ENCODE results near the gene EIF2D. TPM values are rescaled to one million over a fixed set of nuclear protein-coding genes. Genes with fewer than 3 reads are reported as not detected.

The EIF2D gene
- total RNA-seq, 2 experiments from 2014 or later, result 100 to 102 TPM

DNA sequence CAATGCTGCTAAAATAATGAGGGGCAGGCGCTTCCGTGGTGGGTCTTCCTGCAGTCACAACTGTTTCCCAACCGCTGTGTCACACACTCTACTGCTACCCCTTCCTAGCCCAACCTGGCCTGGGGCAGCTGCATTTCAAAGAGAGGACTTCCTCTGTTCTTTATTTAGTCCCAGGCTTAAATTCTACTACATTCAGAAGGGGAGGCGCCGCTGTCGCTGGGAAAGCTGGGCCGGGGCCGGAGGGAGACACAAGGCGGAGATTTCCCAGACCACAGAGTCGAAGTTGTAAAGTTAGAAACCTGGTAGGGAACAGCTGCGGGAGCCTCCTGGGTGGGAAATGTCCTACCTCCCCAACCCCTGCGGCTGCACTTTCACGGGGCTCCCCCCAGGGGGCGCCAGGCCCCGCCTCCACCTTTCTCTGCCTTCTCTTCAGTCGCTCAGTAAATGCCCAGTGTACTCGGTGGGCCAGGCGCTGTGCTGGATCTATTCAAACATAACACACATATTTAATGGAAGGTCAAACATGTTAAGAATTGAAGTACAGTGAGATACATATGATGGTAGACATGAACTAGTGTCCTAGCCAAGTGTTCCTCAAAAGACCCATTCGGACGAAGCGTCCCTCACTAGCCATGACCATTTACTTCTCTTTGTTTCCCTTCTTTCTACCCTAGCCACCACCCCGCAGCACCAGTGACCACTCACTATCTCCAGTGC is 46.2 kb upstream of the EIF2D start:
- H3K9me3 Mint-ChIP-seq, result no peaks in the 10 kb centered on the region
- H3K4me3 Mint-ChIP-seq, result no peak overlapping the region
- peaks cover 31% of the 10 kb centered on the region for H3K27me3 Mint-ChIP-seq
- CTCF ChIA-PET, result interaction anchor here (0.6 to 14.1 kb wide), 56 partner anchors 8 to 360 kb away, joined by 3 to 340 read pairs (median 4); partner anchors contain the start of genes DYRK3, EIF2D and RASSF5
- peak overlapping the region; percentile 42 for H3K27ac Mint-ChIP-seq
- DNase-seq, result peak; percentile 67
- intact Hi-C loops (cut with micrococcal nuclease), result no loop called here
- H3K4me1 Mint-ChIP-seq (ENCODE audit: low read depth), result peaks cover 29% of the 10 kb centered on the region
- POLR2A ChIA-PET, result interaction anchor here (0.8 to 1.3 kb wide), 4 partner anchors 10 to 165 kb away, joined by 3 to 4 read pairs (median 4); no protein-coding TSS in a partner anchor
- peak; percentile 99 for TF ChIP-seq CTCF (IDR thresholded peaks at IDR 0.05)
- ATAC-seq, result peak; percentile 84
- no peaks in the 10 kb centered on the region for H3K36me3 Mint-ChIP-seq (ENCODE audit: low read depth)

- Mint-ChIP-seq H3K4me1 (ENCODE audit: low read depth) (peaks cover 22% of the 10 kb centered on the region), H3K36me3 (ENCODE audit: low read depth) (no peaks in the 10 kb centered on the region), H3K4me3 (no peak overlapping the region), H3K27ac (no peak overlapping the region), H3K9me3 (no peaks in the 10 kb centered on the region), H3K27me3 (peaks cover 25% of the 10 kb centered on the region)
- no peak for TF ChIP-seq CTCF (IDR thresholded peaks at IDR 0.05)
- no peak for ATAC-seq
- CTCF ChIA-PET, result interaction anchor here (0.6 to 14.1 kb wide), 47 partner anchors 7 to 361 kb away, joined by 3 to 340 read pairs (median 4); partner anchors contain the start of genes DYRK3, EIF2D and RASSF5
- DNase-seq, result no peak
- POLR2A ChIA-PET, result interaction anchor here (0.7 to 2.0 kb wide), 4 partner anchors 13 to 45 kb away, joined by 3 to 4 read pairs (median 3); partner anchors contain the start of gene DYRK3
- intact Hi-C loops (cut with micrococcal nuclease), result no loop called here
Measured at GRCh38 chr1:206657751-206658150, 45.5 kb upstream of the EIF2D start.

DNA sequence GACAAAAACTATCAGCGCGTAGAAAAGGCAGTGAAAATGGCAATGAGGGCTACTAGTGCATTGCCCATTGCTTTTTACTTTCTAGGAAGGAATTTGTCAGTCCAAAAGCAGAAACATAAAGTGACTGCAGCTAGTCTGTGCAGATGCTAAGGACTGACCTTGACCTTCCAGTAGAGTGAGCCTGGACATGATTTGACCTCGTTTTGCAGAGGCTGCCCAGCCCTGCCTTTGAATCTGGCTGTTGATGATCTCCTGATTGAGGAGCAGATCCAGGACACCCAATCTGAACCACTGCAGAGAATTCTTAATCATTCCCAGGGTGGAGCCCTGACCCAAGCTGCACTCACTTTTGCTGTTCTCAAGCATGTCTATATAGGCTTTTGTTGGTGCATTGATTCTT is 44.7 kb upstream of the EIF2D start:
- Mint-ChIP-seq H3K36me3 (ENCODE audit: low read depth) (no peaks in the 10 kb centered on the region), H3K9me3 (no peaks in the 10 kb centered on the region), H3K4me3 (no peak overlapping the region), H3K27ac (no peak overlapping the region), H3K4me1 (ENCODE audit: low read depth) (peaks cover 14% of the 10 kb centered on the region), H3K27me3 (peaks cover 24% of the 10 kb centered on the region)
- DNase-seq, result no peak
- intact Hi-C loops (cut with micrococcal nuclease), result no loop called here
- POLR2A ChIA-PET, result interaction anchor here (1.1 to 2.0 kb wide), 3 partner anchors 13 to 48 kb away, joined by 3 to 4 read pairs (median 3); no protein-coding TSS in a partner anchor
- CTCF ChIA-PET, result interaction anchor here (0.8 to 14.1 kb wide), 13 partner anchors 5 to 325 kb away, joined by 3 to 340 read pairs (median 9); partner anchors contain the start of gene DYRK3
- no peak for ATAC-seq
- no peak for TF ChIP-seq CTCF (IDR thresholded peaks at IDR 0.05)

DNA sequence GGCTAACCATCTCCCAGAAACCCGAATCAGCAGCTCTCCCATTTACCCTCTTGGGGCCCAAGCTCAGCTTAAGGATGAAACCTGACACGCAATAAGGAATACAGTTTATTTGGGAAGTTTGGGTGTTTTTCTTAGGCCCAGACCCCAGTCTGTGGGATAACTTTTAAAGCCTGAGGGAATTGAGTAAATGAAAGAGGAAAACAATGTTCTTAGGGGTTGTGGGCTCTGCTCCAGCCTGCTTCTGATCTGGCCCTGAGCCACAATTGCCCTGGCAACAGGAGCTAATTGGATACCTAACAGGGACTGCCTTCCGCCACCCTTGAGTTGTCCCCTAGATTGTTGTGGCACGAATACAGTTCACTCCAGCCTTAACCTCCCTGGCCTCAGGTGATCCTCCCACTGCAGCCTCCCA is 43.2 kb upstream of the EIF2D start:
- TF ChIP-seq CTCF (IDR thresholded peaks at IDR 0.05), result no peak
- H3K27me3 Mint-ChIP-seq, result peaks cover 21% of the 10 kb centered on the region
- DNase-seq, result no peak
- H3K4me1 Mint-ChIP-seq (ENCODE audit: low read depth), result peaks cover 11% of the 10 kb centered on the region
- H3K27ac Mint-ChIP-seq, result no peak overlapping the region
- peaks cover 2% of the 10 kb centered on the region for H3K36me3 Mint-ChIP-seq (ENCODE audit: low read depth)
- H3K4me3 Mint-ChIP-seq, result no peak overlapping the region
- intact Hi-C loops (cut with micrococcal nuclease), result no loop called here
- H3K9me3 Mint-ChIP-seq, result no peaks in the 10 kb centered on the region
- no peak for ATAC-seq
- CTCF ChIA-PET, result interaction anchor here (0.7 to 13.6 kb wide), 4 partner anchors 6 to 166 kb away, joined by 4 to 191 read pairs (median 4); no protein-coding TSS in a partner anchor
- POLR2A ChIA-PET, result interaction anchor here (0.8 to 2.0 kb wide), 5 partner anchors 8 to 33 kb away, joined by 3 to 5 read pairs (median 3); no protein-coding TSS in a partner anchor

DNA sequence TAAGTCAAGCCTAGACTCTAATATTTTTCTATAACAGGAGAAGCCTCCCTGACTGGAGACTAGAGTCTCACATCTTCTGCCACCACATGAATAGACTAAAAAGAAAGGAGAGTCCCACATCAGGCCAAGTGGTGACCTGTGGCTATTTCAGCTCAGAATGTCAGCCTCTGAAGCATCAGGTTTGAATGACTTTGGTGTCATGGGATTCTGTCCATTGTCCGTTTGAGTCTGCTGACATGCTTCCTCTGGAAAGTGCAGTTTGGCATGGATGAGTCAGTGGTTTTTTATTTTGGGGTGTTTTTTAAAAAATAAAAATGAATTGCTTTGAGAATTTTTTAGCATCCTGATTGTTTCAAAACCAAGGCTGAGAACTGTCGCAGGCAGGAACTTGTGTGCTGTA is 42.6 kb upstream of the EIF2D start:
- no peaks in the 10 kb centered on the region for H3K9me3 Mint-ChIP-seq
- intact Hi-C loops (cut with micrococcal nuclease), result no loop called here
- H3K4me3 Mint-ChIP-seq, result no peak overlapping the region
- TF ChIP-seq CTCF (IDR thresholded peaks at IDR 0.05), result no peak
- CTCF ChIA-PET, result interaction anchor here (1.5 to 13.6 kb wide), 2 partner anchors 7 to 165 kb away, joined by 4 to 191 read pairs; no protein-coding TSS in a partner anchor
- H3K36me3 Mint-ChIP-seq (ENCODE audit: low read depth), result peaks cover 2% of the 10 kb centered on the region
- POLR2A ChIA-PET, result interaction anchor here (0.9 to 1.9 kb wide), 3 partner anchors 8 to 33 kb away, joined by 3 to 5 read pairs (median 3); no protein-coding TSS in a partner anchor
- no peak overlapping the region for H3K27ac Mint-ChIP-seq
- peaks cover 20% of the 10 kb centered on the region for H3K27me3 Mint-ChIP-seq
- ATAC-seq (no peak), DNase-seq (no peak)
- H3K4me1 Mint-ChIP-seq (ENCODE audit: low read depth), result peaks cover 11% of the 10 kb centered on the region
